Epithelial cell of proximal tubule (primary cell): ENCODE measurements around the gene WDFY3. TPM values are rescaled to one million over a fixed set of nuclear protein-coding genes. Genes with fewer than 3 reads are reported as not detected.

Experiments
- DNase-seq: peaks from one replicate; pipeline ENCODE4 v3.0.0-alpha.2; 2011; ENCODE audit warnings: low read depth
- H3K4me3 ChIP-seq: 2 replicates; pipeline ENCODE4 v1.5.1; 2011; ENCODE audit warnings: low read depth, mild to moderate bottlenecking, low read length
- total RNA-seq: library from RNA; depleted of rRNA; stranded (reverse); fragments of >200 nt; gene quantifications from 2 replicates; pipeline ENCODE4 v1.2.3, GENCODE V29; 2015
- TF ChIP-seq, protein P1 (sequence below): conservative IDR thresholded peaks from 2 replicates; pipeline ENCODE4 v1.5.1; 2012; ENCODE audit warnings: low read depth, mild to moderate bottlenecking, low read length

The WDFY3 gene
- total RNA-seq, 1 donor from 2014 or later = 35.1 TPM

DNA sequence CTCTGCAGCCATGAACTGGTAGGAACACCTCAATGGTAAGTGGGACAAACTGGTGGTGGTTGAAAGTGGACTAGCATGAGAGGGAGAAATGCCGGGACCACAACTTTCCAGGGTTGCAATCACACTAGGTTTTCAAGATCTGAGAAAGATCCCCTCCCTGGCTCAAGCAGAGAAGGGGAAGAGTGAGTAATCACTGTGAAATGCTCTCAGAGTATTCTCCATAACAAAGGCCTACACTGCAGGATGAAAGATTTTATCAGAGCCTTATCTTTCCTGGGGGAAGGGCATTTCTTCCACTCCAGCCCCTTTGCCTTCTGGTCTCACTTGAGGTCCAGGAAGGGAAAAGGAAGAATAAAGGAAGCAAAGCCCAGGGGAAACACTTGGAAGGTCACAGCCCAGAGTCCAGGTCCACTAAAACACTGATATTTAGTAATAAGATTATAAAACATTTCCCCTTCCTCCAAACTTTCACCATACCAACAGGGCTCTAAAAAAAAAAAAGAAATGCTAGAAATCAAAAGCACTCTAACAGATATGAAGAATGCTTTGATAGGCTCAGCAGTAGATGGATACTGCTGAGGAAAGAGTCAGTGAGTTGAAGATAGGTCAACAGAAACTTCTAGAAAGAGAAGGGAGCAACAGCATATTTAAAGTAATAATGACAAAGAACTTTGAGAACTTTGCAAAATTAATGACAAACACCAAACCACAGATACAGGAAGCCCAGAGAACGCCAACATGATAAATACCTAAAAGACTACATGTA, 95.9 kb downstream of the WDFY3 start:
- no peak for DNase-seq
- TF ChIP-seq, protein P1, sequence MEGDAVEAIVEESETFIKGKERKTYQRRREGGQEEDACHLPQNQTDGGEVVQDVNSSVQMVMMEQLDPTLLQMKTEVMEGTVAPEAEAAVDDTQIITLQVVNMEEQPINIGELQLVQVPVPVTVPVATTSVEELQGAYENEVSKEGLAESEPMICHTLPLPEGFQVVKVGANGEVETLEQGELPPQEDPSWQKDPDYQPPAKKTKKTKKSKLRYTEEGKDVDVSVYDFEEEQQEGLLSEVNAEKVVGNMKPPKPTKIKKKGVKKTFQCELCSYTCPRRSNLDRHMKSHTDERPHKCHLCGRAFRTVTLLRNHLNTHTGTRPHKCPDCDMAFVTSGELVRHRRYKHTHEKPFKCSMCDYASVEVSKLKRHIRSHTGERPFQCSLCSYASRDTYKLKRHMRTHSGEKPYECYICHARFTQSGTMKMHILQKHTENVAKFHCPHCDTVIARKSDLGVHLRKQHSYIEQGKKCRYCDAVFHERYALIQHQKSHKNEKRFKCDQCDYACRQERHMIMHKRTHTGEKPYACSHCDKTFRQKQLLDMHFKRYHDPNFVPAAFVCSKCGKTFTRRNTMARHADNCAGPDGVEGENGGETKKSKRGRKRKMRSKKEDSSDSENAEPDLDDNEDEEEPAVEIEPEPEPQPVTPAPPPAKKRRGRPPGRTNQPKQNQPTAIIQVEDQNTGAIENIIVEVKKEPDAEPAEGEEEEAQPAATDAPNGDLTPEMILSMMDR = no peak
- H3K4me3 ChIP-seq = no peak overlapping the region

GRCh38 chr4:84866295-84866694, 100.2 kb downstream of the WDFY3 start:
- no peak for DNase-seq
- TF ChIP-seq, protein P1 = no peak

DNA sequence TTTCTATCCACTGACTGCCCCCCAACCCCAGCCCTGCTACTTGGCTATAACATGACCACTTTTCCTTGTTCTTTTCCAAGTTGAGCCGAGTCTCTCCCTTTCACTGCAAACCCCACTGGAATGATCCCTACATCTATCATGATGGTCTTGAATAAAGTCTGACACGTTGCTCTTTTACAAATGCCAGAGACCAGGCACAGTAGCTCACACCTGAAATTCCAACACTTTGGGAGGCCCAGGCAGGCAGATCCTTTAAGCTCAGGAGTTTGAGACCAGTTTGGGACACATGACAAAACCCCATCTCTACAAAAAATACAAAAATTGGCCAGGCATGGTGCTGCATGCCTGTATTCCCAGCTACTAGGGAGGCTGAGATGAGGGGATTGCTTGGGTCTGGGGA, 100.9 kb downstream of the WDFY3 start:
- no peak for DNase-seq
- no peak overlapping the region for H3K4me3 ChIP-seq
- TF ChIP-seq, protein P1 = no peak

More at GRCh38 chr4:84866295-84866694, 100.2 kb downstream of the WDFY3 start:
- no peak overlapping the region for H3K4me3 ChIP-seq

DNA sequence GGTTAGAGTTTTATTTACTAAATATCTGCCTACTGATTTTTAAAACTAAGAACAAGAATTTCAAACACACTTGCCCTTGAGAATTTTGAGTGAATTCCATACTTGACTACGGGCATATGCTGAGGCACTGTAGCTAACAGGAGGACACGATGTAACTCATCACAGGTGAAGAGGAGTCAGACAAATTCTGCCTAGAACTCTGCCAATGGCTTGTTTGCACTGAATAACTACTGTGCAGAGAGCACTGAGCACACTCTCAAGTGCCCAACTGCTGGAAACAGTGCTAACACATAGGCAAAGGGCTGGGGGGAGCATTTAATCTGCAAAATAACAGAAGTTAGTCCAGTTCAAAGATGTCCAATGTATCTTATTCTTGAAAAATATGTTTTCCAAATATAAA, 104.4 kb downstream of the WDFY3 start:
- no peak for DNase-seq
- TF ChIP-seq, protein P1 = no peak
- no peak overlapping the region for H3K4me3 ChIP-seq

DNA sequence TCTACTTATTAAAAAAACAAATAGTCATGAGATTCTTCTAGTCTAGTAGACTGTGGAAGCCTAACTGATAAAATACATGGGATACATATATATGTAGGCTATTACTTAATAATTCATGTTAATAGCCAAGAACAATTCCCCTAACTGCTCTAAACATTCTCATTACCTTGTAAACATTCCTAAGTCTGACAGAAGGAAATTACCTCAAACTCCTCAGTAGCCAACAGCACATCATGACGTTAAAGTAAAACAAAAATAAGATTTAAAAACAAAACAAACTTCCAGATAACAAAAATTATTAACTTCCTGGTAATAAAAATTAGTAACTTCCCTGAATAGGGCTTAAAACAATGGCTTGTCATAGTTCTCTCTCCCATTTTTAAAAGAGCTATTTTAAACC, 109.2 kb downstream of the WDFY3 start:
- TF ChIP-seq, protein P1 = no peak
- no peak for DNase-seq
- no peak overlapping the region for H3K4me3 ChIP-seq

DNA sequence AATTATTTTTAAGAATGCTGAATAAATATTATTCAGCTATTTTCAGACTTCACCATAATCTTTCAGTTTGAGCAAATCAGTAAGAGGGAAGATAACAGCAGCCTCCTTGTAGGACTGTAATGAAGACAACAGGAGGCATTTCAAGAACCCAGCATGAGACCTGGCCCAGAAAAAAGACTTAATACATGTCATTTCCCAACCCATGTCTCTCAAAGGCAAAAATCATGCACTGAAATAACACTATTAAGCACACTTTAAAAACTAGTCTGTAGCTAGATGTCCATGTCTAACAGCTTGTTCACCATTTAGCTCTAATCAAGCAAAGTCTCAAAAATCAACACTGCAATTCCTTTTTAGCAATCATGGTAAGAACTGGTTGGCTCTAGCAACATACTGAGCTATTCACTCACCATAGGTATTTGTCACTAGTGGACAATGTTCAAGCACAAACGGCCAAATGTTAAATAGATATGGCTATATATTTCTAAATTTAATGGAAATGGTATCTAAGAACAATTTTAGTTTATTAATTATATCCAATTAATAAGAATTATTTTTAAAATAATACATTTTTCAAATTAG, 109.9 kb downstream of the WDFY3 start:
- H3K4me3 ChIP-seq = no peak overlapping the region
- TF ChIP-seq, protein P1 = no peak
- DNase-seq = no peak
